Gastroesophageal sphincter (tissue), 3 donors: Measurements from ENCODE around the gene PRAMEF13.
"Not testable (repeated sequence)": the region's sequence is repeated elsewhere in the genome, so short reads cannot be mapped to it uniquely, and the experiment has no call there.

Source experiments
- EP300 ChIP-seq: sonication (generic); formaldehyde crosslinking; IDR thresholded peaks from one replicate; pipeline ENCODE4 v1.6.1; 2017; ENCODE audit warnings: antibody characterized with exemption, mild to moderate bottlenecking
- POLR2A ChIP-seq, 2 donors: fragments of 450-650 bp; IDR thresholded peaks; one replicate each; pipeline ENCODE4 v1.6.1; 2017; ENCODE audit warnings: antibody characterized with exemption in 2 of 2, mild to moderate bottlenecking in 2 of 2, moderate library complexity in 1 of 2
- POLR2AphosphoS5 ChIP-seq: sonication (generic); formaldehyde crosslinking; IDR thresholded peaks from one replicate; pipeline ENCODE4 v1.6.1; 2017; ENCODE audit warnings: antibody characterized with exemption
- TF ChIP-seq, protein P1 (sequence below), 4 experiments: fragments of 200-600 bp in 2 of 4; fragments of 450-650 bp in 2 of 4; sonication (generic) in 1 of 4; IDR thresholded peaks; one replicate each; pipeline ENCODE4 v1.5.1; 2017 to 2019; ENCODE audit warnings: antibody characterized with exemption in 4 of 4, mild to moderate bottlenecking in 2 of 4, moderate library complexity in 2 of 4

DNA sequence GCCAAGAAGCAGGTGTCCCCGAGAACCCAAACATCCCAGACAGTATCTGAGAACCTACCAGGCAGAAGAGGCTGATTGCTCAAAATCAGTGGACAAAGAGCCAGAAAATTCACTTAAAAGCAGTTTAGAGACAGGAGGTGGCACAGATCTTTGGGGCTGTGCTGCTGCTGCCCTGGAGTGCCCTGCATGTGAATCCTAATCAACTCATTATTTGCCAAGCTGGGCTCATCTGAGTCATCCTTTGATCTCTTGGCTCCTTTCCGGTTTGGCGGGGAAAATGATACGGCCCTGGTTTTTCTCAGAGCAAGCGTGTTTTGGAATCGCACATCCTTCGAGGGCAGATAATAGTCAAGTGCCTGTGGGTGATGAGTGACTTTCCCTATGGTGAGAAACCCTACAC is 15.4 kb upstream of the PRAMEF13 start:
- TF ChIP-seq, protein P1, sequence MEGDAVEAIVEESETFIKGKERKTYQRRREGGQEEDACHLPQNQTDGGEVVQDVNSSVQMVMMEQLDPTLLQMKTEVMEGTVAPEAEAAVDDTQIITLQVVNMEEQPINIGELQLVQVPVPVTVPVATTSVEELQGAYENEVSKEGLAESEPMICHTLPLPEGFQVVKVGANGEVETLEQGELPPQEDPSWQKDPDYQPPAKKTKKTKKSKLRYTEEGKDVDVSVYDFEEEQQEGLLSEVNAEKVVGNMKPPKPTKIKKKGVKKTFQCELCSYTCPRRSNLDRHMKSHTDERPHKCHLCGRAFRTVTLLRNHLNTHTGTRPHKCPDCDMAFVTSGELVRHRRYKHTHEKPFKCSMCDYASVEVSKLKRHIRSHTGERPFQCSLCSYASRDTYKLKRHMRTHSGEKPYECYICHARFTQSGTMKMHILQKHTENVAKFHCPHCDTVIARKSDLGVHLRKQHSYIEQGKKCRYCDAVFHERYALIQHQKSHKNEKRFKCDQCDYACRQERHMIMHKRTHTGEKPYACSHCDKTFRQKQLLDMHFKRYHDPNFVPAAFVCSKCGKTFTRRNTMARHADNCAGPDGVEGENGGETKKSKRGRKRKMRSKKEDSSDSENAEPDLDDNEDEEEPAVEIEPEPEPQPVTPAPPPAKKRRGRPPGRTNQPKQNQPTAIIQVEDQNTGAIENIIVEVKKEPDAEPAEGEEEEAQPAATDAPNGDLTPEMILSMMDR (IDR thresholded peaks at IDR 0.05): not testable (repeated sequence)
- TF ChIP-seq POLR2AphosphoS5; POLR2A (IDR thresholded peaks at IDR 0.05); EP300: not testable (repeated sequence)
